SJCRH30 (cell line): ENCODE measurements around the gene HPD. TPM values are rescaled to one million over a fixed set of nuclear protein-coding genes. Genes with fewer than 3 reads are reported as not detected.

Experiments used
- total RNA-seq: library from RNA; depleted of rRNA; stranded (reverse); fragments of >200 nt; shearing (Covaris generic); gene quantifications from 2 replicates; pipeline ENCODE4 v1.2.3, GENCODE V29; 2014; rRNA removed

The HPD gene
- total RNA-seq, 1 experiment from 2014 or later, result not detected

Other genes with a start within 250 kb of the HPD start
- gene ORAI1, start 232.3 kb downstream of the HPD start, total RNA-seq, result 11.5 and 12.2 TPM in 2 replicates
- gene MORN3, start 189.2 kb downstream of the HPD start, total RNA-seq, result 0.68 and 0.75 TPM in 2 replicates
- gene TMEM120B, start 146.1 kb downstream of the HPD start, total RNA-seq, result 23.9 and 25.5 TPM in 2 replicates
- gene RHOF, start 65.2 kb downstream of the HPD start, total RNA-seq, result 2.8 and 5.2 TPM in 2 replicates
- gene SETD1B, start 54.9 kb downstream of the HPD start, total RNA-seq, result 3.2 and 3.8 TPM in 2 replicates
- 28.9 and 32.3 TPM in 2 replicates for gene PSMD9, start 29.9 kb upstream of the HPD start, total RNA-seq
- gene CFAP251, start 59.7 kb upstream of the HPD start, total RNA-seq, result 0.41 and 0.45 TPM in 2 replicates
- gene BCL7A, start 163.0 kb upstream of the HPD start, total RNA-seq, result 11.1 and 14.4 TPM in 2 replicates
- 21.1 and 23.2 TPM in 2 replicates for gene MLXIP, start 219.9 kb upstream of the HPD start, total RNA-seq